Measurements from ENCODE around the gene PHETA2. TPM values are rescaled to one million over a fixed set of nuclear protein-coding genes. Genes with fewer than 3 reads are reported as not detected.

Gene PHETA2

Small RNA genes within 50 kb of the gene (small RNA-seq; reads per million reads assigned to genes)
- not detected for gene SNORD13P1 (ENCODE audit: insufficient read depth)

All from mesendoderm (in vitro differentiated cells).